ENCODE data around the gene ZNF408. TPM values are rescaled to one million over a fixed set of nuclear protein-coding genes. Genes with fewer than 3 reads are reported as not detected.
A peak's percentile ranks its signal among the peaks of the same experiment; 100 is the strongest.

Gene ZNF408
- total RNA-seq, 2 experiments from 2014 or later = 9.2 to 9.7 TPM

GRCh38 chr11:46743693-46744339 is 43.0 kb downstream of the ZNF408 start:
- no peak for TF ChIP-seq CTCF (IDR thresholded peaks at IDR 0.05)
- POLR2A ChIA-PET = no interaction called here
- ATAC-seq = no peak

GRCh38 chr11:46745328-46745727 is 44.5 kb downstream of the ZNF408 start:
- TF ChIP-seq CTCF (IDR thresholded peaks at IDR 0.05) = no peak
- no peaks in the 10 kb centered on the region for H3K27me3 Mint-ChIP-seq
- no peak overlapping the region for H3K27ac Mint-ChIP-seq
- H3K4me1 Mint-ChIP-seq (ENCODE audit: low read depth) = no peaks in the 10 kb centered on the region
- H3K4me3 Mint-ChIP-seq = no peak overlapping the region
- ChIA-PET CTCF (no interaction called here), POLR2A (no interaction called here)
- DNase-seq = no peak
- H3K36me3 Mint-ChIP-seq (ENCODE audit: low read depth) = peaks cover 62% of the 10 kb centered on the region
- H3K9me3 Mint-ChIP-seq = no peaks in the 10 kb centered on the region
- intact Hi-C loops (cut with micrococcal nuclease) = no loop called here
- ATAC-seq = no peak

More at GRCh38 chr11:46743693-46744339, 43.0 kb downstream of the ZNF408 start:
- Mint-ChIP-seq H3K27ac (no peak overlapping the region), H3K4me3 (no peak overlapping the region), H3K27me3 (no peaks in the 10 kb centered on the region), H3K36me3 (ENCODE audit: low read depth) (peaks cover 57% of the 10 kb centered on the region), H3K4me1 (ENCODE audit: low read depth) (no peaks in the 10 kb centered on the region), H3K9me3 (no peaks in the 10 kb centered on the region)
- intact Hi-C loops (cut with micrococcal nuclease) = no loop called here
- DNase-seq = no peak
- CTCF ChIA-PET = interaction anchor here (1.1 kb wide), 1 partner anchor 90 kb away, joined by 3 read pairs; no protein-coding TSS in a partner anchor

GRCh38 chr11:46745995-46746394 is 45.2 kb downstream of the ZNF408 start:
- POLR2A ChIA-PET = interaction anchor here (1.0 kb wide), 1 partner anchor 14 kb away, joined by 3 read pairs; no protein-coding TSS in a partner anchor
- Mint-ChIP-seq H3K9me3 (no peaks in the 10 kb centered on the region), H3K4me1 (ENCODE audit: low read depth) (no peaks in the 10 kb centered on the region), H3K36me3 (ENCODE audit: low read depth) (peaks cover 67% of the 10 kb centered on the region), H3K27me3 (no peaks in the 10 kb centered on the region), H3K4me3 (no peak overlapping the region), H3K27ac (no peak overlapping the region)
- DNase-seq (no peak), ATAC-seq (no peak)
- intact Hi-C loops (cut with micrococcal nuclease) = no loop called here
- CTCF ChIA-PET = no interaction called here
- no peak for TF ChIP-seq CTCF (IDR thresholded peaks at IDR 0.05)

GRCh38 chr11:46747150-46747549 is 46.3 kb downstream of the ZNF408 start:
- Mint-ChIP-seq H3K27me3 (no peaks in the 10 kb centered on the region), H3K4me1 (ENCODE audit: low read depth) (no peaks in the 10 kb centered on the region), H3K9me3 (no peaks in the 10 kb centered on the region), H3K4me3 (no peak overlapping the region), H3K27ac (no peak overlapping the region), H3K36me3 (ENCODE audit: low read depth) (peaks cover 63% of the 10 kb centered on the region)
- ChIA-PET CTCF (no interaction called here), POLR2A (interaction anchor here (1.0 kb wide), 1 partner anchor 13 kb away, joined by 3 read pairs; no protein-coding TSS in a partner anchor)
- no peak for DNase-seq
- no peak for TF ChIP-seq CTCF (IDR thresholded peaks at IDR 0.05)
- intact Hi-C loops (cut with micrococcal nuclease) = no loop called here
- no peak for ATAC-seq

Small RNA genes lying within 50 kb of the gene (microRNA-seq; reads per million reads assigned to microRNA genes)
- 3.3 reads per million, percentile 8 among the genes with 10 or more reads in this experiment for gene MIR5582 (ENCODE audit: borderline microRNAs expressed, borderline replicate concordance)

Other genes with a start within 250 kb of the ZNF408 start
- 10 to 100 TPM; 24.0 to 24.1 TPM for gene AMBRA1, start 107.0 kb upstream of the ZNF408 start, total RNA-seq
- gene HARBI1, start 83.8 kb upstream of the ZNF408 start, total RNA-seq = 1 to 10 TPM; 3.1 to 3.3 TPM
- 10 to 100 TPM; 53.4 to 61.2 TPM for gene ATG13, start 83.5 kb upstream of the ZNF408 start, total RNA-seq
- gene ARHGAP1, start 412 bp upstream of the ZNF408 start, total RNA-seq = 10 to 100 TPM; 32.7 to 34.5 TPM
- gene F2, start 18.2 kb downstream of the ZNF408 start, total RNA-seq = not detected
- gene CKAP5, start 145.2 kb downstream of the ZNF408 start, total RNA-seq = 100 to 1,000 TPM; 137 to 145 TPM
- under 1 TPM; 0.36 to 0.45 TPM for gene LRP4, start 217.5 kb downstream of the ZNF408 start, total RNA-seq
- gene CSTPP1, start 235.7 kb downstream of the ZNF408 start, total RNA-seq = 10 to 100 TPM; 12.8 to 14.4 TPM

Data from activated CD8-positive, alpha-beta T cell treated with anti-CD3 and anti-CD28 coated beads for 36 hours (primary cell).